HepG2 (cell line): ENCODE data around the gene SEL1L2.

Experiments
- GABPA ChIP-seq, 2 experiments: IDR thresholded peaks; 2 replicates each; pipeline ENCODE4 v1.6.1; 2011 to 2016; ENCODE audit warnings: low read depth in 2 of 2, low read length in 1 of 2, missing biosample characterization in 1 of 2, missing genetic modification characterization in 1 of 2
- JUN ChIP-seq: sonication (generic); formaldehyde crosslinking; IDR thresholded peaks from 2 replicates; pipeline ENCODE4 v1.4.0; 2020; ENCODE audit warnings: mild to moderate bottlenecking, missing genetic modification reagents
- KAT8 ChIP-seq: IDR thresholded peaks from 2 replicates; pipeline ENCODE4 v1.6.1; 2016; ENCODE audit warnings: missing genetic modification reagents, missing compliant biosample characterization
- NFYB ChIP-seq: sonication (generic); formaldehyde crosslinking; IDR thresholded peaks from 2 replicates; pipeline ENCODE4 v1.4.0; 2020; ENCODE audit warnings: missing genetic modification reagents
- SP2 ChIP-seq: sonication (generic); formaldehyde crosslinking; IDR thresholded peaks from 2 replicates; pipeline ENCODE4 v1.5.1; 2020; ENCODE audit warnings: mild to moderate bottlenecking, missing genetic modification reagents
- ZNF563 ChIP-seq: sonication (generic); formaldehyde crosslinking; IDR thresholded peaks from 2 replicates; pipeline ENCODE4 v1.8.0; 2022; ENCODE audit warnings: mild to moderate bottlenecking, moderate library complexity, missing genetic modification reagents
- TF ChIP-seq, protein P1 (sequence below): sonication (generic); formaldehyde crosslinking; IDR thresholded peaks from 2 replicates; pipeline ENCODE4 v1.5.0; 2020; ENCODE audit warnings: mild to moderate bottlenecking, missing genetic modification reagents, moderate library complexity
- TF ChIP-seq, protein P2 (sequence below), 2 experiments: sonication (generic) in 1 of 2; formaldehyde crosslinking in 1 of 2; IDR thresholded peaks; 2 replicates each; pipeline versions ENCODE4 v1.5.1 to v1.6.1; 2011 to 2020; ENCODE audit warnings: borderline replicate concordance in 1 of 2, low read depth in 1 of 2, low read length in 1 of 2, mild to moderate bottlenecking in 1 of 2, missing genetic modification reagents in 1 of 2, moderate library complexity in 1 of 2
- TF ChIP-seq, protein P3 (sequence below): sonication (generic); formaldehyde crosslinking; IDR thresholded peaks from 2 replicates; pipeline ENCODE4 v1.8.1; 2022; ENCODE audit warnings: mild to moderate bottlenecking, missing genetic modification reagents

DNA sequence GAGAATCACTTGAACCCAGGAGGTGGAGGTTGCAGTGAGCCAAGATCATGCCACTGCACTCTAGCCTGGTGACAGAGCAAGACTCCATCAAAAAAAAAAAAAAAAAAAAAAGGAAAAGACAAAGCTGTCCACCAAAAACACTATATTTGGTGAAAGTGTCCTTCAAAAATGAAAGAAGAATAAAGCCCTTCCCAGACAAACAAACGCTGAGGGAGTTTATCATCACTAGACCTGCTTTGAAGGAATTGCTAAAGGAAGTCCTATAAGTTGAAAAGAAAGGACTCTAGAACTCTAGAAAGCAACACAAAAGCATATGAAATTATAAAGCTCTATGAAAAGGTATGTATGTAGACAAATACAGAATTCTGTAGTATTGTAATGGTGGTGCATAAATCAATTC is 98.8 kb downstream of the SEL1L2 start:
- TF ChIP-seq, protein P1, sequence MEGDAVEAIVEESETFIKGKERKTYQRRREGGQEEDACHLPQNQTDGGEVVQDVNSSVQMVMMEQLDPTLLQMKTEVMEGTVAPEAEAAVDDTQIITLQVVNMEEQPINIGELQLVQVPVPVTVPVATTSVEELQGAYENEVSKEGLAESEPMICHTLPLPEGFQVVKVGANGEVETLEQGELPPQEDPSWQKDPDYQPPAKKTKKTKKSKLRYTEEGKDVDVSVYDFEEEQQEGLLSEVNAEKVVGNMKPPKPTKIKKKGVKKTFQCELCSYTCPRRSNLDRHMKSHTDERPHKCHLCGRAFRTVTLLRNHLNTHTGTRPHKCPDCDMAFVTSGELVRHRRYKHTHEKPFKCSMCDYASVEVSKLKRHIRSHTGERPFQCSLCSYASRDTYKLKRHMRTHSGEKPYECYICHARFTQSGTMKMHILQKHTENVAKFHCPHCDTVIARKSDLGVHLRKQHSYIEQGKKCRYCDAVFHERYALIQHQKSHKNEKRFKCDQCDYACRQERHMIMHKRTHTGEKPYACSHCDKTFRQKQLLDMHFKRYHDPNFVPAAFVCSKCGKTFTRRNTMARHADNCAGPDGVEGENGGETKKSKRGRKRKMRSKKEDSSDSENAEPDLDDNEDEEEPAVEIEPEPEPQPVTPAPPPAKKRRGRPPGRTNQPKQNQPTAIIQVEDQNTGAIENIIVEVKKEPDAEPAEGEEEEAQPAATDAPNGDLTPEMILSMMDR (CRISPR knock-in tag): no peak
- TF ChIP-seq, protein P2, sequence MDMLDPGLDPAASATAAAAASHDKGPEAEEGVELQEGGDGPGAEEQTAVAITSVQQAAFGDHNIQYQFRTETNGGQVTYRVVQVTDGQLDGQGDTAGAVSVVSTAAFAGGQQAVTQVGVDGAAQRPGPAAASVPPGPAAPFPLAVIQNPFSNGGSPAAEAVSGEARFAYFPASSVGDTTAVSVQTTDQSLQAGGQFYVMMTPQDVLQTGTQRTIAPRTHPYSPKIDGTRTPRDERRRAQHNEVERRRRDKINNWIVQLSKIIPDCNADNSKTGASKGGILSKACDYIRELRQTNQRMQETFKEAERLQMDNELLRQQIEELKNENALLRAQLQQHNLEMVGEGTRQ (IDR thresholded peaks at IDR 0.05; ENCODE audit: low read depth, low read length): no peak
- TF ChIP-seq, protein P2 (CRISPR knock-in tag; IDR thresholded peaks at IDR 0.05; ENCODE audit: borderline replicate concordance): no peak
- no peak for TF ChIP-seq ZNF563 (CRISPR knock-in tag)
- TF ChIP-seq, protein P3, sequence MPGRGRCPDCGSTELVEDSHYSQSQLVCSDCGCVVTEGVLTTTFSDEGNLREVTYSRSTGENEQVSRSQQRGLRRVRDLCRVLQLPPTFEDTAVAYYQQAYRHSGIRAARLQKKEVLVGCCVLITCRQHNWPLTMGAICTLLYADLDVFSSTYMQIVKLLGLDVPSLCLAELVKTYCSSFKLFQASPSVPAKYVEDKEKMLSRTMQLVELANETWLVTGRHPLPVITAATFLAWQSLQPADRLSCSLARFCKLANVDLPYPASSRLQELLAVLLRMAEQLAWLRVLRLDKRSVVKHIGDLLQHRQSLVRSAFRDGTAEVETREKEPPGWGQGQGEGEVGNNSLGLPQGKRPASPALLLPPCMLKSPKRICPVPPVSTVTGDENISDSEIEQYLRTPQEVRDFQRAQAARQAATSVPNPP (CRISPR knock-in tag): no peak
- TF ChIP-seq JUN: no peak
- no peak for TF ChIP-seq KAT8 (CRISPR knock-in tag)
- TF ChIP-seq SP2 (CRISPR knock-in tag): no peak
- no peak for TF ChIP-seq GABPA (IDR thresholded peaks at IDR 0.05; ENCODE audit: low read depth, low read length)
- no peak for TF ChIP-seq GABPA (CRISPR knock-in tag; IDR thresholded peaks at IDR 0.05; ENCODE audit: low read depth)
- no peak for TF ChIP-seq NFYB (CRISPR knock-in tag)
